K562 (cell line): ENCODE data around the gene SCMH1. TPM values are rescaled to one million over a fixed set of nuclear protein-coding genes. Genes with fewer than 3 reads are reported as not detected.
A peak's percentile ranks its signal among the peaks of the same experiment; 100 is the strongest.

Source experiments
- BCOR ChIP-seq: fragments of 450-650 bp; IDR thresholded peaks from 2 replicates; pipeline ENCODE4 v1.6.1; 2016
- COPS2 ChIP-seq: fragments of 450-650 bp; conservative IDR thresholded peaks from 2 replicates; pipeline ENCODE4 v1.6.1; 2016; ENCODE audit warnings: mild to moderate bottlenecking, moderate library complexity
- MYC ChIP-seq, 2 experiments: fragments of 250-450 bp in 1 of 2; sonication (Bioruptor Pico) in 1 of 2; IDR thresholded peaks; 2 replicates each; pipeline versions ENCODE4 v1.5.1 to v1.6.1; 2012 to 2021; ENCODE audit warnings: low read depth in 2 of 2, borderline replicate concordance in 1 of 2, improper control_type of control experiment in 1 of 2, low read length in 1 of 2, mild to moderate bottlenecking in 1 of 2, moderate library complexity in 1 of 2
- NCOA1 ChIP-seq: fragments of 450-650 bp; IDR thresholded peaks from 2 replicates; pipeline ENCODE4 v1.6.1; 2016; ENCODE audit warnings: low read depth
- NR2C2 ChIP-seq, 2 experiments: fragments of 200-800 bp in 1 of 2; sonication (Bioruptor generic) in 1 of 2; sonication (generic) in 1 of 2; formaldehyde crosslinking in 1 of 2; IDR thresholded peaks; 2 replicates each; pipeline versions ENCODE4 v1.6.1 to v1.8.0; 2016 to 2022; ENCODE audit warnings: mild to moderate bottlenecking in 1 of 2, missing compliant biosample characterization in 1 of 2, missing genetic modification characterization in 1 of 2, missing genetic modification reagents in 1 of 2
- RERE ChIP-seq: sonication (generic); formaldehyde crosslinking; IDR thresholded peaks from 2 replicates; pipeline ENCODE4 v1.8.0; 2023; ENCODE audit warnings: missing genetic modification reagents, mild to moderate bottlenecking, borderline replicate concordance
- SIN3A ChIP-seq, 2 experiments: fragments of 150-350 bp in 1 of 2; IDR thresholded peaks; 2 replicates each; pipeline ENCODE4 v1.6.1; 2011 to 2016; ENCODE audit warnings: borderline replicate concordance in 2 of 2, low read depth in 2 of 2, low read length in 2 of 2, mild to moderate bottlenecking in 2 of 2, moderate library complexity in 2 of 2; ENCODE audit not compliant: control insufficient read depth in 1 of 2
- TAF15 ChIP-seq: fragments of 200-400 bp; formaldehyde crosslinking; IDR thresholded peaks from 2 replicates; pipeline ENCODE4 v1.6.1; 2017; ENCODE audit warnings: mild to moderate bottlenecking, low read depth, low read length, moderate library complexity
- ZFP1 ChIP-seq: fragments of 450-650 bp; formaldehyde crosslinking; IDR thresholded peaks from 2 replicates; pipeline ENCODE4 v1.4.0; 2020; ENCODE audit warnings: mild to moderate bottlenecking, mixed read lengths
- ZKSCAN1 ChIP-seq: fragments of 150-350 bp; IDR thresholded peaks from 2 replicates; pipeline ENCODE4 v1.6.1; 2016; ENCODE audit warnings: low read depth, low read length
- ZNF311 ChIP-seq: fragments of 250-450 bp; sonication (Bioruptor Pico); IDR thresholded peaks from 2 replicates; pipeline ENCODE4 v1.4.0; 2020; ENCODE audit warnings: mild to moderate bottlenecking, moderate library complexity
- ZNF589 ChIP-seq: fragments of 200-800 bp; sonication (Bioruptor generic); IDR thresholded peaks from 2 replicates; pipeline ENCODE4 v1.6.1; 2016; ENCODE audit warnings: low read depth, missing genetic modification characterization, missing compliant biosample characterization
- polyA plus RNA-seq, 8 experiments: library from polyadenylated mRNA; depleted of rRNA in 4 of 8; stranded (reverse) in 5 of 8; unstranded in 3 of 8; fragments of >200 nt; fragmentation: Nextera tagmentation in 2 of 8; fragmentation: Illumina TruSeq in 1 of 8; extraction: Ambion mirVana in 2 of 8; extraction: Trizol in 1 of 8; gene quantifications; 2 replicates each; pipeline versions ENCODE4 v1.2.1 to v1.2.3, GENCODE V29; 2011 to 2014; ENCODE audit warnings: inconsistent platforms in 1 of 8, missing spikeins in 1 of 8
- total RNA-seq, 7 experiments: library from RNA; depleted of rRNA in 6 of 7; stranded (reverse); fragments of >200 nt in 6 of 7; fragmentation: Illumina TruSeq in 2 of 7; extraction: Trizol in 2 of 7; gene quantifications; 2 replicates each; pipeline versions ENCODE4 v1.2.1 to v1.2.3, GENCODE V29; 2011 to 2021; ENCODE audit warnings: low replicate concordance in 1 of 7
- TF ChIP-seq, protein P1 (sequence below): fragments of 450-650 bp; IDR thresholded peaks from 2 replicates; pipeline ENCODE4 v1.7.0; 2016; ENCODE audit warnings: borderline replicate concordance
- TF ChIP-seq, protein P2 (sequence below): IDR thresholded peaks from 2 replicates; pipeline ENCODE4 v1.6.1; 2012; ENCODE audit warnings: low read depth, low read length, improper control_type of control experiment, borderline replicate concordance
- TF ChIP-seq, protein P3 (sequence below): fragments of 450-650 bp; IDR thresholded peaks from 2 replicates; pipeline ENCODE4 v1.6.1; 2014; ENCODE audit warnings: low read depth, mild to moderate bottlenecking, moderate library complexity, borderline replicate concordance

The SCMH1 gene
- total and polyA plus RNA-seq, 9 of the 15 experiments (the other 6 are each of a cell fraction or from before 2014, with no cell fraction given): 8.5 to 37.0 (median 26.8) TPM

DNA sequence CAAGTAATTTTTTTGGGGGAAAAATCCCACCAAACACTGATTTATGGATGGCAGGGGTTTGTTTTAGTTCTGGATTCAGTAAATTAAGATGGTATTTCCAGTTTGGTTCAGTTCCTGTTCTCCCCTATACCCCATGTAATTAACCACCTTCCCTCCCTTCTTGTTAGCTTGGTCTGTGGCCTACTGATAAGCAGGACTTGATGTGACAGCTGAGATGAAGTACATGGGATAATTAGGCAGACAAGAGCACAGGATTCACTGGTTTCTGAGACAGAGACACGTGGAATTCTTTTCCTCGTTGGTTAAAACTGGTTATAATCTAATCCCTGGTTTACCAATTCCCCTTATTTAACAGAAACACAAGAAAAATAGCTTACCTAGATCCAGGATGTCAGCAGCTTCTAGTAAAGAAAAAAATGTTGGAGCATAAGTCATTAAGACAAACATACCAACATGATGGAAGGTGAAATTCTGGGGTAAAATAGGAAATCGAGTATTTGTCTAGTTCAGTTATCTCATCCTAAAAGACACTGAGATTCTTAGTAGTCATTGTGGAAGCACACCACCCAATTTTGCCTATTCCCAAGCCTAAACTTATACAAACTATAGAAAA is 81.5 kb downstream of the SCMH1 start (continued):
- TF ChIP-seq NR2C2 (CRISPR knock-in tag; IDR thresholded peaks at IDR 0.05) (no peak), NR2C2 (tag; IDR thresholded peaks at IDR 0.05) (no peak), RERE (CRISPR knock-in tag) (no peak), ZKSCAN1 (no peak), NCOA1 (peak; percentile 41; the same call in 1 of the 2 replicates), BCOR (0 out of 2 replicates have a peak, but pooled peaks have one; percentile 44), ZFP1 (no peak), MYC (IDR thresholded peaks at IDR 0.05; ENCODE audit: low read depth, low read length) (peak; percentile 89), MYC (CRISPR knock-in tag; IDR thresholded peaks at IDR 0.05; ENCODE audit: borderline replicate concordance, low read depth) (no peak), SIN3A (IDR thresholded peaks at IDR 0.05; ENCODE audit: borderline replicate concordance in 2 of 2, control insufficient read depth in 1 of 2, low read depth in 2 of 2, low read length in 2 of 2) (no peak), ZNF589 (CRISPR knock-in tag) (peak; percentile 81; the same call in 1 of the 2 replicates), ZNF311 (no peak), COPS2 (no peak), TAF15 (no peak)
- TF ChIP-seq, protein P1, sequence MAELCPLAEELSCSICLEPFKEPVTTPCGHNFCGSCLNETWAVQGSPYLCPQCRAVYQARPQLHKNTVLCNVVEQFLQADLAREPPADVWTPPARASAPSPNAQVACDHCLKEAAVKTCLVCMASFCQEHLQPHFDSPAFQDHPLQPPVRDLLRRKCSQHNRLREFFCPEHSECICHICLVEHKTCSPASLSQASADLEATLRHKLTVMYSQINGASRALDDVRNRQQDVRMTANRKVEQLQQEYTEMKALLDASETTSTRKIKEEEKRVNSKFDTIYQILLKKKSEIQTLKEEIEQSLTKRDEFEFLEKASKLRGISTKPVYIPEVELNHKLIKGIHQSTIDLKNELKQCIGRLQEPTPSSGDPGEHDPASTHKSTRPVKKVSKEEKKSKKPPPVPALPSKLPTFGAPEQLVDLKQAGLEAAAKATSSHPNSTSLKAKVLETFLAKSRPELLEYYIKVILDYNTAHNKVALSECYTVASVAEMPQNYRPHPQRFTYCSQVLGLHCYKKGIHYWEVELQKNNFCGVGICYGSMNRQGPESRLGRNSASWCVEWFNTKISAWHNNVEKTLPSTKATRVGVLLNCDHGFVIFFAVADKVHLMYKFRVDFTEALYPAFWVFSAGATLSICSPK: no peak
- TF ChIP-seq, protein P2, sequence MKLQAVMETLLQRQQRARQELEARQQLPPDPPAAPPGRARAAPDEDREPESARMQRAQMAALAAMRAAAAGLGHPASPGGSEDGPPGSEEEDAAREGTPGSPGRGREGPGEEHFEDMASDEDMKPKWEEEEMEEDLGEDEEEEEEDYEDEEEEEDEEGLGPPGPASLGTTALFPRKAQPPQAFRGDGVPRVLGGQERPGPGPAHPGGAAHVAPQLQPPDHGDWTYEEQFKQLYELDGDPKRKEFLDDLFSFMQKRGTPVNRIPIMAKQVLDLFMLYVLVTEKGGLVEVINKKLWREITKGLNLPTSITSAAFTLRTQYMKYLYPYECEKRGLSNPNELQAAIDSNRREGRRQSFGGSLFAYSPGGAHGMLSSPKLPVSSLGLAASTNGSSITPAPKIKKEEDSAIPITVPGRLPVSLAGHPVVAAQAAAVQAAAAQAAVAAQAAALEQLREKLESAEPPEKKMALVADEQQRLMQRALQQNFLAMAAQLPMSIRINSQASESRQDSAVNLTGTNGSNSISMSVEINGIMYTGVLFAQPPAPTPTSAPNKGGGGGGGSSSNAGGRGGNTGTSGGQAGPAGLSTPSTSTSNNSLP: peak; percentile 75; the same call in 1 of the 2 replicates
- TF ChIP-seq, protein P3, sequence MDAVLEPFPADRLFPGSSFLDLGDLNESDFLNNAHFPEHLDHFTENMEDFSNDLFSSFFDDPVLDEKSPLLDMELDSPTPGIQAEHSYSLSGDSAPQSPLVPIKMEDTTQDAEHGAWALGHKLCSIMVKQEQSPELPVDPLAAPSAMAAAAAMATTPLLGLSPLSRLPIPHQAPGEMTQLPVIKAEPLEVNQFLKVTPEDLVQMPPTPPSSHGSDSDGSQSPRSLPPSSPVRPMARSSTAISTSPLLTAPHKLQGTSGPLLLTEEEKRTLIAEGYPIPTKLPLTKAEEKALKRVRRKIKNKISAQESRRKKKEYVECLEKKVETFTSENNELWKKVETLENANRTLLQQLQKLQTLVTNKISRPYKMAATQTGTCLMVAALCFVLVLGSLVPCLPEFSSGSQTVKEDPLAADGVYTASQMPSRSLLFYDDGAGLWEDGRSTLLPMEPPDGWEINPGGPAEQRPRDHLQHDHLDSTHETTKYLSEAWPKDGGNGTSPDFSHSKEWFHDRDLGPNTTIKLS: peak; percentile 66; the same call in 1 of the 2 replicates
